ENCODE results near the gene TTLL5.
A peak's percentile ranks its signal among the peaks of the same experiment; 100 is the strongest.

The TTLL5 gene

DNA sequence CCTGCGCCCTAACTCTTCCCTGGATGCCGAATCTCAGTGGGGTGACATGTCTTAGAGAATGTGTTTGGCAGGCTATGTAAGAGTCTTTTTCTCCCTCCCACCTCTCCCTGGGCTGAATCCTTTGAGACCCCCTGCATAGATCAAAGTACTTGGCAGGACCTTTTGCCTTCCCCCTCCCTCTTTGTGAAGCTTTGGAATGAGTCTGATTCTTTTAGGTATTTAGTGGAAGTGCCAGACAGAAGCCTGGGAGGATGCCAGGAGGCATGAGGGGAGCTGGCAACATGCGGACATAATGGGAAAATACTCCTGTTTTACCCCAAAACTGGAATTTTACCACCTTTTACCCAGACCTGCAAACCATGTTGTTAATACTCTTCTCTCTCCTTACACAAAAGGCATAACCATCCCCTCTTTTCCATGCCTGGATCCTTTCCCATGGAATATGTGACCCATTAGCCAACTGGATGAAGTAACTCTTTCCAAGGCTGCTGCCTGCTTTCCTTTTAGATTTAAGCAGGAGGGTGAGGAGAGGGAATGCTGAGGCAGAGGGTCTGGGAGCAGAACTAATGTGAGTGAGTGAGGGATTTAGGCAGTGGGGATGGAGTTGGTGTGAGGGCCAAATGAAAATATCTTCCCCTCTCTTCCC is 41.7 kb downstream of the TTLL5 start:
- DNase-seq, result no peak

GRCh38 chr14:75703467-75703866 is 42.4 kb downstream of the TTLL5 start:
- no peak for DNase-seq

- no peak for DNase-seq
Observed at GRCh38 chr14:75705014-75705413, 44.0 kb downstream of the TTLL5 start.

DNA sequence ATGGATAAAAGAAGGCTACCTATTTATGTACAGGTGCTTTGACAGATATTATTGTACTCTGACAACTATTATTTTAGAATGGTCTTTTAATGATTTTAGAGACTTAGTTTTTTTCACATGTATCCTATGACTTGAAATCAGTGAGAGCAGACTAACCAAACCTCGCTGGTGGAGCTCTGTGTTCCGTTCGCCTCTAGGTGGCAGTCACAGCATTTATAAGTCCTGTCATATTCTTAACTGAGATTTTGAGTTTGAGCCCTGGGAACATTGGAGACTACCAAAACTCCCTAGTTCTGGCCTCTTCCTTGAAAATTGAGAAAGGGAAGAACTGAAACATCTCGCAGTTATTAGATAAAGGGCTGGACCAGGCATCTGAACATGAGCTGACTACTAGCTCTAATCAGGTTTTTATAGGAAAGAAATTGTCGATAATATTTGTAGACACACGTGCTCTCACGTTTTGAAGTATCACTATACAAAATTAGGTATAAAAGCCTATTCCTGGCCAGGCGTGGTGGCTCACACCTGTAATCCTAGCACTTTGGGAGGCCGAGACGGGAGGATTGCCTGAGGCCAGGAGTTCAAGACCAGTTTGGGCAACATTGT is 48.3 kb downstream of the TTLL5 start:
- DNase-seq, result peak; percentile 66

DNA sequence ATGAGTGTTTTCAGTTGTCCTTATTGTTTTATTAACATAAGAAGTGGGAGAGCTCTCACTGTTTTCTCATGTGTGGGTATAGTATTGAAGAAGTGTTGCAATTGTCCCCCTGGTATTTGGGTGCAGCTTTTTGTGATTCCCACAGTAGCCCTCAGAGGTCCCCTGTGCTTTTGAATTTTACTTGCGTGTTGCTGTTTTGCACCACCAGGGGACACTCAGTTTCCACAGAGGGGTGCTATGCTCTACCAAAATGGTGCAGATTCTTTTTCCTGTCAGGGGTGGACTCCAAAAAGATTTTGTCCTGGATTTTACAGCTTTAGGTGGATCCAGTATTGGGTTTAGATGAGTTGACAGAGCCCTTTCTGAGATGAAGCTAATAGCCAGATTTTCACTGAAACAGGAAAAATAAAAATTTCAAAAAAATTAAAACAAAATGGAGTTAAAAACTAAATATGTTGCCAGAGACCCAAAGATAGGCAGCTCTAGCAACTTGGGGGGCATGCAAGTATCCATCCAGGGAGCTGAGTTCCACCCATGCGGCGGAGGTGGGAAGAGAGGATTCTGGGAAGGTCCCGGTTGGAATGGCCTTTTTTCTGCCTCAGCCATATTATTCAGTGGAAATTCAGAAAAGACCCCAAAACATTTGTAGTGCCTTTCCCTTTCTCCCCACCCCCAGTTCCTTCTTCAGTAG is 50.2 kb downstream of the TTLL5 start:
- DNase-seq, result peak; percentile 29

DNA sequence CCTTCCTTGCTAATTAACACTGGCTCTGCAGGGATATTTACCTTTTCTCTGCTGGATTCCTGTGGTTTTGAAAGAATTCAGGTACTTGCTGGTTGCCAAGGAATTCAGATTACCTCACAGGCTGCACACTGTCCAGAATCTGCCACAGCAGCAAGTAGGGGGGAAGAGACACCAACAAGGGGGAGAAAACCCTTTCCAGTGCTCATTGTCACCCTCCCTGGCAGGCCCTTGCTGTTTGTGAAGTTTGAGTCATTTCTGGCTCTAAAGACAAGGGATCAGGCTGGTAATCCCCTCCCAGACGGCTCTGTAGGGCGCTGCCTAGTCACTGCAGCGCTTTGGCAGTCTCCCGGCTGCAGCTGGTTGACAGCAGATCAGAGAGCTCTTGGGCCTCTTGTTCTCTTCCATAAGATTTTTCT is 50.8 kb downstream of the TTLL5 start:
- DNase-seq, result no peak

GRCh38 chr14:75714991-75715390 is 53.9 kb downstream of the TTLL5 start:
- no peak for DNase-seq

GRCh38 chr14:75715926-75716780 is 55.1 kb downstream of the TTLL5 start:
- no peak for DNase-seq

GRCh38 chr14:75717729-75718128 is 56.7 kb downstream of the TTLL5 start:
- no peak for DNase-seq

- no peak for DNase-seq
Observed at GRCh38 chr14:75718199-75718598, 57.2 kb downstream of the TTLL5 start.

- no peak for DNase-seq
Observed at GRCh38 chr14:75720116-75720515, 59.1 kb downstream of the TTLL5 start.

DNA sequence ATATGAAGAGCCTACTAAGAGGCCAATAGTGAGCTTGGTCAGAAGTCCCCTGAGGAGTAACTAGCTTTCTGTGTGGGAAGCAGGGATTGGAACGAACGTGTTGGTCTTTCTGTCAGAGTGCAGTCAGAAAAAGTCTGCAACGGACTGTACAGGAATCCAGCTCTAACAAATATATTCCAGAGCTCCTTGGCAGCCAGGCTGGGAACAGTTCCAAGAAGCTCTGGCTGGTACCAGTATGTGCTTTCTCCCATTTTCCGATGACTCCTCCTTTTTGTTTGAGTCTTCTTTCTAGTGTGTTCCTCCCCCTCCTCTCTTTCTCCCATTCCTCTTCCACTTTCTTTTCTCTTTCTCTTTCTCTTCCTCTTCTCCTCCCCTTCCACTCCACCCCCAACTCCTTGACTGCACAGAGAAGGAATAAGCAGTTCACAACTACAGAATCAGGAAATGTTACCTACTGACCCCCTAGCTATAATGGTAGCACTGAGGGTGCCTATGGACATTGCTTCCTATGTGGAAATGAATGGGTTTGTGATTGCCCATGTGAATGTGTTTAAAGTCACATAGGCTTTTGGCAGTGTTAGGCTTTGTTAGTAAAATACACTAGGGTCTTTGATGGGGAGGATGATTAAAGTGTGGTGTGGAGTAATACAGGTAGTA is 59.9 kb downstream of the TTLL5 start:
- no peak for DNase-seq

DNA sequence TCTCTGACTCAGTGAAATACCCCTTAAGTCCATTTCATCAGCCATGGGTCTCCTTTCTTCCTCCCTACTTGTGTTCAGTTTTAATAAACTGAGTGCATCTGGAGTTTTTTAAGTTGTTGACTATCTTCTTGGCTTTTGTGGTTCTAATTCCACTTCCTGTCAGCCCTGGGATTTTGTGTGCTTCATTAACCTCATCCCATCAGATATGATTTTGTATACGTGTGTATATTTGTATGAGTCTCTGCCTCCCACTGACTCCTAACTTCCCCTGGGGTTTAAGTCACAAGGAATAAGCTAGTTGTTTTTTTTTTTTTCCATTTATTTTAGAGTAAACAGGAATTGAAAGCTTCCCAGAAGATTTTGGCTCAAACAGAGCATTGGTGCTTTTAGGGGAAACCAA is 62.7 kb downstream of the TTLL5 start:
- DNase-seq, result no peak

DNA sequence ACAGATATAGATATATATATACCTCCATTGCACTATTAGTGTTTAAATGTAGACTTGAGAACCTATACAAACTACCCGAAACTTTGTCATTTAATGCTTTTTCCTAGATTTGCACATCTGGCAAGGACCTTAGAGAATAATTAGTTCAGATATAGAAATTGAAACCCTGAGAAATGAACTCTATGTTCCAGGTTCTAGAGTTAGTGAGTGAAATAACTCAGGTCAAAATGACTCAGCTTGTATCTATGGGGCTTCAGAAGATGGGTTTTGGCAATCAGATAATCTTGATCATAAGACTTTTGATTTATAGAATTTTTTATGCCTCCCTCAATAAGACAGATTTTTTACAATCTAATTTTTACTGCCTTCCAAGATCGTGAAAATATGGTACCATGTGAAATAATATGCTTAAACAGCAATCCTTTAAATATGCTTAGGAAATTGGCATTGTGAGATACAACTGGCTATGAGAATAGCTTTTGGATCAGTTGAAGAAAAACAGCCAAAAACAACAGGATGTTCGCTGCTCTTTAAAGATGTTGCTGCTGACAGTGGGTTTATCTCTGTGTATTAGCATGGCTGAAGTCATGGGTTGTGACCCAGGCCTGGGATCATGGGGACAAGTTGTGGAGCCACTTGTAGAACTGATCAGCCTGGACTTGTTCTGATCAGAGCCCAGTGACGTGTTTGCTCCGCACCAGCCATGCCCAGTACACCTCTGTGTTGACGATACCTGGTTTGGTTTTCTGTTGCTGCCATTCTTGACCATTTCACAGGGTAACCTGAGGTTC is 63.6 kb downstream of the TTLL5 start:
- no peak for DNase-seq

DNA sequence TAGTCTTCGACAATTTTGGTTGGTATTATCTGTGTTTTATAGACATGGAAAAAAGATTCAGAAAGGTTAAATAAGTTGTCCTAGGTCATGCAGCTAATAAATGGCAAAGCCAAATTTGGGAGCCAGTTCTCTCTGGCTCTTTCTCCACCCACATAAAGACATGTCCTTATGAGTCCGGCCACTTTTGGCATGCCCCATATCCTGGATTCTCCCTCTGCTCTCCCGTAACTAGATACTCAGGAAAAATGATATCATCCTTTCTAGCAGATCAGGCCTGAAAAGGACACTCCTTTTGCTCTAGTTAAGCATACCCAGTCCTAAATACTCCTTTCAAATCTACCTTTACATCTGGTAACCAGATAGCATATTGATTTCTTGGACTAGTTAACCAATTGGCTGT is 64.4 kb downstream of the TTLL5 start:
- no peak for DNase-seq

DNA sequence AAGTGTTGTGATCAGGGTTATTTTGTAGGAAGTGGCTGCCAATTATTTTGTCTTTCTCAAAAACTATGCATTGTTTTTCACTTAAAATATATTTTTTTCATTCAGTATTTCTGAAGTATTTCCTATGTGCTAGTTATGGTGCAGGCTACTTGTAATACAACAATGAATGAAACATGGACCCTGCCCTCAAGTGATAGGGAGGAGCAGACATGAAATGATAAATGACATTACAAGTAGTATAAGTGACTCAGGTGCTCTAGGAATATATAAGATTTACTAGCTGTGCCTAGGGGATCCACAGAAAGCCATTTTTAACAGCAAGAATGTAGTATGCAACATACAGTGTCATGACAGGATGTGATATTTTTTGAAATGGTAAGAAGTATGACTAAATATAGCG is 65.3 kb downstream of the TTLL5 start:
- no peak for DNase-seq

- no peak for DNase-seq
Observed at GRCh38 chr14:75727124-75727523, 66.1 kb downstream of the TTLL5 start.

DNA sequence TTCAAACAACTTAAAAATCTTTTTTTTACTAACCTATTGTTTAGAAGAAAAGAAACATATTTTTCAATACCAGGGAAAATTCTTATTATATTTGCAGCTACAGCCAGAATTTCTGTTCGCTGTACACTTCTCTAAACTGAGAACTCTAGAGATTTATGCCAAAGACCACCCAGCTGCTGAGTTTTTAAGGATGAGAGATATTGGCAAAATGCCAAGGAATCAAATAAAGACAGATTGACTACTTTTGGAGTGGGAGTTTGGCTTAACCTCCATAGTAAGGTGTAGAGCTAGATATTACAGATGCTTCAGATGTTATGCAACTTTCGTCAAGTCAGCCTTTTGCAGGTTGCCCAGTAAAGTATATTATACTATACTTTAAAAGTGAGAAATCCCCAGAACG is 71.8 kb downstream of the TTLL5 start:
- DNase-seq, result no peak

DNA sequence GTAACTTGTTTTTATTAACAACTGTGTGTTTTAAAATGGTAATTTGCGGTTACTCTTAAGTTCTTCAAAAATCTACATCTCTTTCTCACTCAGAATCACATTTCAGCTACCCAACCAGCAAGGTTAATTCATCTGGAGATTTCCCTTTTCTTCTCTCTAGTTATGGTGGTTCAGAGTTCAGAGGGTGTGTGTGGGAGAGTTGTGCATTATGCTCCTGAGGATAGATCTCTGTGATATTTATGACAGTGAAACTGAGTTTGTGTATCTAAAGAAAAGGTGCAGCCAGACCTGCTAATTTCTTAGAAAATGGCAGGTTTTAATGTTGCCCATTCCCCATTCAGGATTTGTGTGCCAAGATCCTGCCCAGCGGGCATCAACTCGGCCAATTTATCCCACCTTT is 73.8 kb downstream of the TTLL5 start:
- DNase-seq, result no peak

- no peak for DNase-seq
Observed at GRCh38 chr14:75736845-75737485, 75.9 kb downstream of the TTLL5 start.

- DNase-seq, result no peak
Observed at GRCh38 chr14:75738192-75738591, 77.1 kb downstream of the TTLL5 start.

DNA sequence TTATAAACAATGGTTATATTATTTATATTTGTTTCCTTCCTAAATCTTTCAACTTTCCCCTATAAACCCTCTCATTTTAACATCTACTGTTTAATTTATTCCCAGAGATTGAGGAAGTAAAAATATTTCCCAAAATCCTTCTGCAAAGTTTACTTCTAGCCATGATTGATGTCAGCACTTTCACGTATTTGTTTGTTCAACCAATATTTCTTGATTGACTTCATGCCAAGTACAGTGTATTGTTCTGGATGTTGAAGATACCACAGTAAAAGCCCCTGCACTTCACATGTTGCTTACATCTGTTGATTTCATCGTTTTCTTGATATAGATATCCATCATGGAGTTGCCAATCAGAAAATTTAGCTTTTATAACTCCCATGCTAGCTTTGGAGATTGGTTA is 81.8 kb downstream of the TTLL5 start:
- no peak for DNase-seq

Data from CD4-positive, alpha-beta T cell treated with Interleukin-21 for 1 hour (primary cell).